Measurements from ENCODE around the gene SLC14A1. TPM values are rescaled to one million over a fixed set of nuclear protein-coding genes. Genes with fewer than 3 reads are reported as not detected.
A peak's percentile ranks its signal among the peaks of the same experiment; 100 is the strongest.

Gene SLC14A1
- total and polyA plus RNA-seq, 10 of the 15 experiments (the other 5 are each of a cell fraction or from before 2014, with no cell fraction given) = 0.06 to 0.67 (median 0.10) TPM; not detected in 2

- no peak for TF ChIP-seq CTCF (IDR thresholded peaks at IDR 0.05 in 2 of 3, conservative IDR thresholded peaks at IDR 0.05 in 1 of 3; ENCODE audit: control insufficient read depth in 2 of 3, extremely low read depth in 1 of 3, insufficient read depth in 1 of 3, low read depth in 3 of 3, low read length in 3 of 3)
- TF ChIP-seq DPF2 (IDR thresholded peaks at IDR 0.05) = 0 out of 2 replicates have a peak, but pooled peaks have one; percentile 45
- no peak for TF ChIP-seq ZNF687 (IDR thresholded peaks at IDR 0.05)
- TF ChIP-seq PAX5 (IDR thresholded peaks at IDR 0.05; ENCODE audit: borderline replicate concordance, low read depth, low read length) = peak; percentile 25; the same call in 1 of the 2 replicates
- no peak for TF ChIP-seq ZNF207 (IDR thresholded peaks at IDR 0.05; ENCODE audit: borderline replicate concordance)
- TF ChIP-seq CBFB (IDR thresholded peaks at IDR 0.05; ENCODE audit: low read depth) = no peak
- TF ChIP-seq WRNIP1 (IDR thresholded peaks at IDR 0.05; ENCODE audit: borderline replicate concordance, low read depth, low read length) = no peak
- no peak for TF ChIP-seq E4F1 (IDR thresholded peaks at IDR 0.05; ENCODE audit: borderline replicate concordance, partially characterized antibody)
- peak; percentile 26 to 50; a peak in 2 of 4 replicates for TF ChIP-seq IKZF2 (IDR thresholded peaks at IDR 0.05)
- no peak for TF ChIP-seq BHLHE40 (IDR thresholded peaks at IDR 0.05; ENCODE audit: borderline replicate concordance in 1 of 2, low read depth in 2 of 2, low read length in 1 of 2)
- TF ChIP-seq BCL11A (IDR thresholded peaks at IDR 0.05; ENCODE audit: low read depth, low read length) = no peak
Observed at GRCh38 chr18:45749918-45750689, 26.1 kb downstream of the SLC14A1 start (continued).
